Activated naive CD4-positive, alpha-beta T cell treated with anti-CD3 and anti-CD28 coated beads for 36 hours (primary cell): Measurements from ENCODE around the gene IL6R. TPM values are rescaled to one million over a fixed set of nuclear protein-coding genes. Genes with fewer than 3 reads are reported as not detected.

Source experiments
- CTCF ChIA-PET: fragments of 350-600 bp; sonication (Branson Sonifier 250); formaldehyde crosslinking; loops from one replicate; lab custom pipeline; 2021; ENCODE audit warnings: antibody characterized with exemption; lab: Charles Lee
- DNase-seq: peaks from one replicate; pipeline ENCODE4 v3.0.0-alpha.2; 2020
- H3K27ac Mint-ChIP-seq: one replicate; pipeline ENCODE4 v1.8.0; 2021; ENCODE audit warnings: mild to moderate bottlenecking, mixed read lengths
- H3K27me3 Mint-ChIP-seq: one replicate; pipeline ENCODE4 v1.8.0; 2021; ENCODE audit warnings: low read depth, mixed read lengths
- H3K36me3 Mint-ChIP-seq: one replicate; pipeline ENCODE4 v1.8.0; 2021; ENCODE audit warnings: low read depth, mixed read lengths
- H3K4me1 Mint-ChIP-seq: one replicate; pipeline ENCODE4 v1.8.0; 2021; ENCODE audit warnings: low read depth, mixed read lengths
- H3K4me3 Mint-ChIP-seq: one replicate; pipeline ENCODE4 v1.8.0; 2021; ENCODE audit warnings: mild to moderate bottlenecking, moderate library complexity, mixed read lengths
- H3K9me3 Mint-ChIP-seq: one replicate; pipeline ENCODE4 v1.8.0; 2021; ENCODE audit warnings: mixed read lengths
- intact Hi-C: fragments of 100-400 bp; cut with micrococcal nuclease; formaldehyde crosslinking; loops from one replicate; pipeline ENCODE4 v1.15.1; 2023
- total RNA-seq, 2 experiments: library from RNA; stranded (reverse); gene quantifications; one replicate each; pipeline ENCODE4 v1.2.3, GENCODE V29; 2021

IL6R gene
- total RNA-seq, 2 experiments from 2014 or later: 17.3 to 25.9 TPM

DNA sequence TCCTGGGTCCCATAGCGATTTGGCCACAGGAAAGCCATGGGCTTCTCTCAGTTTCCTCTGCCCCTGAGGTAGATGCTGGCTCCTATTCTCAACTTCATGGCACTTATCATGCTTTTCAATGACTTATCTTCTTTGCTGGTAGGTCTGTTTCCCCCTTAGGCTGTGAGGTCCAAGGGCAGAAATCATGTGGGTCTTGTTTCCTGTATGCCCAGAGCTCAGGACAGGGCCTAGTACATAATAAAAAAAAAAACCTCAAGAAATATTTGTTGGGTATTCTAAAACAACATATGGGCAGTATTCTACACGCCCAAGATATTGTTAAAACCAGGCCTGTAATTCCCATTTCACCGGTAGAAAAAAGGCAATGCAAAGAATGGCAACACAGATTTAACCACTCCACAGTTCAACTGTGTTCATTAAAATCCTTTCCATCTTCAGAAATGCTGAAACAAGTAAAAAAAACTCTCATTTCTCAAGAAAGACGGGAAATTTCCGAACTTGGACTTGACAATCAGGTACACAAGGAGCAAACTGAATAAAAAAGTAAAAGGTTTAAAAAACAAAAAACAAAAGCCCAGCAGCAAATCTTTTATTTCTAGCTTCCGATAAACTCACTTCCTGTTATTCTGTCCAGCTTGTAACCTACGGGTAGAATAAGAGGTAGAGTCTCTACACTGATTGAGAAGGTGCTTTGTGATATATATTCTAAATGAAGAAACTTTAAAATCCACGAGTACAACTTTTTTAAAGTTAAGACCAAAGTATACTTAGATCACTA is 90.5 kb downstream of the IL6R start:
- Mint-ChIP-seq H3K27me3 (peaks cover 15% of the 10 kb centered on the region), H3K27ac (no peak overlapping the region), H3K9me3 (no peaks in the 10 kb centered on the region), H3K4me3 (no peak overlapping the region), H3K4me1 (peaks cover 51% of the 10 kb centered on the region), H3K36me3 (no peaks in the 10 kb centered on the region)
- intact Hi-C loops: loop anchor here (10.0 kb wide), 1 partner anchor 259 kb away; no protein-coding TSS in a partner anchor
- CTCF ChIA-PET: interaction anchor here (0.6 to 3.1 kb wide), 4 partner anchors 16 to 161 kb away, joined by 3 to 11 read pairs (median 4); no protein-coding TSS in a partner anchor
- no peak for DNase-seq

DNA sequence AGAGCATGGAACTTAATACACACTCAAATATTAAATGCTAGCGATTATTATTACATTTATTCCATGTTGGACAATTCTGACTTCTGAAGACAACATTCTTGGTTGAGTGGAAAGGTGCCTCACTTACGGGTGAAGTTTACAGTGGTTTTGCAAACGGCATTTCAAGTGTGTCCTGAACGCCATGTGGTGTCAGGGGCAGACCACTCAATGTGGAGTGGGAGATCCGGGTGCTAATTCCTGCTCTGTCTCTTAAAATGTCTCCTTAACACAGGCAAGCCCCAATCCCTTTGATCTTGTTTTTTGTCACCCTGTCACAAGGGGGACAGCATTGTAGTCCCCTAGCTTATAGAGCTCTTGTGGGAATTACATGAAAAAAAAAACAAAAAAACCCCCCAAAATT is 91.2 kb downstream of the IL6R start:
- Mint-ChIP-seq H3K27ac (peak overlapping the region; percentile 54), H3K4me3 (no peak overlapping the region), H3K27me3 (peaks cover 21% of the 10 kb centered on the region), H3K4me1 (peaks cover 52% of the 10 kb centered on the region), H3K9me3 (no peaks in the 10 kb centered on the region), H3K36me3 (no peaks in the 10 kb centered on the region)
- intact Hi-C loops: loop anchor here (10.0 kb wide), 1 partner anchor 258 kb away; no protein-coding TSS in a partner anchor
- CTCF ChIA-PET: interaction anchor here (0.8 to 3.1 kb wide), 3 partner anchors 17 to 161 kb away, joined by 3 to 11 read pairs (median 5); no protein-coding TSS in a partner anchor
- DNase-seq: no peak

DNA sequence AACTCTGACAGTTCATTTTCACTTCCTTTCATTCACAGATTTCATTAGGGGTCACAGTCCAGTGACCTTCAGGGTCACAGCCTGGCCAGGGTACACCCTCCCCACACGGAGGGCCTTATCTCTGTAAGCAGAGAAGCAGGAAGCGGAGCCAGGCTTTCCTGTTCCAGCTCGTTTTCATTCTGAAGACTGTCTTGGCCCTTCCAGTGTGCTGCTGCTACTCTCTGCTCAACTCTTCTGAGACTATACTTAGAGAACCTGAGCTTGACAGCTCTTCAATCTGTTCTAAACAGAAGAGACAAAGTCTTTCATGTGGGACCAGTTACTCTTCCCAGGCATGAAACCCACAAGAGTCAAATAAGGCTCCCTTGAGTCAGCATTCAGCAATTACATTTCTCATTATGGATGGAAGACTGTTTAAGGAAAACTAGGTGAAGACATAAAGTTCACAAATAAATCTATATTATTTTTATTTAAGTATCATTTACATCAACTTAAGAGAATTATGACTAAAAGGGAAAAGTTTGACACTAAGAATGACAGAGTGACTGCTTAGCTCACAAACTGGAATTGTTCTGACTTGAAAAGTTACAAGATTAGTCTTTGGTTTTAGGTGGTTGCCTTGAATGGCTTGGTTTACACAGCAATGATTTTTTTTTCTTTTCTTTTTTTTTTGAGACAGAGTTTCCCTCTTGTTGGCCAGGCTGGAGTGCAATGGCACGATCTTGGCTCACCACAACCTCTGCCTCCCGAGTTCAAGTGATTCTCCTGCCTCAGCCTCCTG is 92.1 kb downstream of the IL6R start:
- Mint-ChIP-seq H3K27ac (peak overlapping the region; percentile 92), H3K9me3 (no peaks in the 10 kb centered on the region), H3K4me1 (peaks cover 52% of the 10 kb centered on the region), H3K27me3 (peaks cover 19% of the 10 kb centered on the region), H3K4me3 (peak overlapping the region; percentile 54), H3K36me3 (no peaks in the 10 kb centered on the region)
- peak; percentile 62 for DNase-seq
- CTCF ChIA-PET: interaction anchor here (0.7 to 3.1 kb wide), 4 partner anchors 14 to 376 kb away, joined by 4 to 11 read pairs (median 4); no protein-coding TSS in a partner anchor
- intact Hi-C loops: loop anchor here (10.0 kb wide), 1 partner anchor 258 kb away; no protein-coding TSS in a partner anchor

DNA sequence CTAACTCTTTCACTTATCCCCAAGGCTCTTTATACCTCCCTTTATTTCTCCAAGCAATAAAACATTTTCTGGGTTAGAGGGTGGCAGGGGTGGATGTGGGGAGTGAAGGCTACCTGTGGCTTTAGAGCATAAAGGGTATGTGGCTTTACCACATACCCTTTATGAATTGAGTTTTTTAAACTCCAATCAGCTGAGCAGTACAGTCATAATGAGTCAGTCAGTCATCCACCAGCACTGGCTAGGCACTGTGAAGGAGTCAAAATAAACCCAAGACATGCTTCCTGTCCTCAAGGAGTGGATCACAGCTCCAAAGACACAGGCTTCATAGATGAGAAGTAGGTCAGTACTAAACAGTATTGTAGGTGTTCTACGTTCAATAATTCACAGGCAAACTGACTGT is 94.3 kb downstream of the IL6R start:
- no peak overlapping the region for H3K4me3 Mint-ChIP-seq
- H3K27me3 Mint-ChIP-seq: peaks cover 35% of the 10 kb centered on the region
- CTCF ChIA-PET: no interaction called here
- no peaks in the 10 kb centered on the region for H3K36me3 Mint-ChIP-seq
- intact Hi-C loops: loop anchor here (1.0 to 10.0 kb wide), 3 partner anchors 37 to 255 kb away; no protein-coding TSS in a partner anchor
- no peaks in the 10 kb centered on the region for H3K9me3 Mint-ChIP-seq
- H3K27ac Mint-ChIP-seq: no peak overlapping the region
- peaks cover 40% of the 10 kb centered on the region for H3K4me1 Mint-ChIP-seq
- peak; percentile 38 for DNase-seq

DNA sequence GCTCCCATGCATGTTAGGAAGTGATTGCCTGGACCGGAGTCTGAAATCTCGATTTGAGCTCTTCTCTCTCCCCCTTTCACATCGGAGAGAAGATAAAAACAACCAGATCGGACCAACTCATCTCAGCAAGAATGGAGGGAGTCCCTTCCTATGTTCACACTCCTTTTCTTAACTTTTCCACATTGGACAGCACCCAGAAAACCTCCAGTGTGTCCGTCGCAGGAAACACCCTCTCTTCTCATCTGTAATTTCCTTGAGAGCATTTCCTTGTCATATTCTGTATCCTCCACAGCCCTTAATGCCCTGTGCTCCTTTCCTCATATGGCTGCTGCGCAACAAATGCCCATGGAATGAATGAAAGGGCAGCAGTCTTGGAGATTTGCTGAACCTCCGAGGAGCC is 95.4 kb downstream of the IL6R start:
- H3K4me1 Mint-ChIP-seq: peaks cover 39% of the 10 kb centered on the region
- CTCF ChIA-PET: interaction anchor here (0.6 kb wide), 1 partner anchor 21 kb away, joined by 3 read pairs; no protein-coding TSS in a partner anchor
- no peaks in the 10 kb centered on the region for H3K9me3 Mint-ChIP-seq
- peaks cover 43% of the 10 kb centered on the region for H3K27me3 Mint-ChIP-seq
- no peak for DNase-seq
- H3K4me3 Mint-ChIP-seq: no peak overlapping the region
- intact Hi-C loops: no loop called here
- no peak overlapping the region for H3K27ac Mint-ChIP-seq
- no peaks in the 10 kb centered on the region for H3K36me3 Mint-ChIP-seq

DNA sequence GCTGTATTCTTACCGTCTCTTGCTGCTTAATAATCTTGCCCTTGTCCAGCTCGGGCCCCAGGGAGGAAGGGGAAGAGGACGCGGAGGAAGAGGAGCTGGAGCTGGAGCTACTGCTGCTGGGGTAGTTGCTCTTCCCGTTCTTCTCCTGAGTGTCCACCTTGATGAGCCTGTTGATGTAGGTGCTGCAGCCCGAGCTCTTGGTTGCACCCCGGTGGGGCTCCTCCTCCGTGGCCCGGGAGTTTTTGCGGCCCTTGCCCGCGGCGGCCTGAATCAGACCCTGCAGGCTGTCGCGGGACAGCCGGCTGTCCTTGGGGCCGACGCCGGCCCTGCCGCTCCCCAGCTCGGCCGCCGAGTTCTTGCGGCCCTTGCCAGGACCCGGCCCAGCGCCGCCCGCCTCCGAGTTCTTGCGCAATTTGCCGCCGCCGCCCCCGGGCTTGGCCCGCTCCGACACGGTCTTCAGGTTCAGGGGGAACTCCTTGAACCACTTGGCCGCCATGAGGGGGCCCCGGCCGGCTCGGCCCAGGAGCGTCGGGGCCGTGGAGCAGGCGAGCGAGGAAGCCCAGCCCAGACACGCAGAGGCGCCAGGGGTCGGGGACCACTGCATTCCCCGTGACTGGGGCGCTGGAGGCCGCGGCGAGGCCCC is 96.4 kb downstream of the IL6R start:
- Mint-ChIP-seq H3K27me3 (peaks cover 49% of the 10 kb centered on the region), H3K4me3 (peak overlapping the region; percentile 30), H3K9me3 (no peaks in the 10 kb centered on the region), H3K36me3 (no peaks in the 10 kb centered on the region), H3K4me1 (peaks cover 31% of the 10 kb centered on the region), H3K27ac (no peak overlapping the region)
- CTCF ChIA-PET: no interaction called here
- intact Hi-C loops: no loop called here
- no peak for DNase-seq

DNA sequence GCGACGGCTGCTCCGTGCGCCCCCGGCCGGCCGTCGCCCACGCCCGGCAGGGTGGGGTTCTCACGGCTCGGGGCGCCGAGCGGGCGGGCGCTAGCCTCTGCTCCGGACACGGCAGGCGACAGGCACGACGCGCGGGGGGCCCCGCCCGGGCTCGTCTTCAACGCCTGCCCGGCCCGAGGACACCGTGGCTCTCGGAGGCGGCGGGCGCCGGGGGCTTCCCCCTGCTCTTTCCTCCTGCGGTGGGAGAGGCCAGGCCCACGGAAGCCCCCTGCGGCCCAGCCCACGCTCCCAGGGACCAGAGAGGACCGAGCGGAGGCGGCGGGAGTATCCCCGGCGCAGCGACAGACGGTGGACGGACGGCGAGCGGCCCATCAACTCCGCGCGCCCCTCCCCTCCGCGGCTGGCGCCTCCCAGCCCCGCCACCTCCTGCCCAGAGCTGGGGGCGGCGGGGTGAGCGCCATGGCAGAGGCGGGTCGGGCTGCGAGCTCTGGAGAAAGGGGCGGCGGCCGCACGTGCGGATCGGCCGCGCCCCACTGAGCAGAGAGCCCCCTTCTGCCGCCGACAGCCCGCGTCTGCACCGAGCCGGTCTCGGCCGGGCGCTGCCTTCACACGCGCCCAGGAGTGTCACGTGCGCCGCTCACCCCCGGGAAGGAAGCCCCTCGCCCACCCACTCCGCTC is 97.1 kb downstream of the IL6R start, which contains the start of the genes SHE and TDRD10:
Gene SHE (minus strand): TSS at position 347 of the 678 bp plus-strand sequence. CDS start 386 bp downstream, outside the sequence.
Gene TDRD10 (plus strand): TSS at position 154 of the 678 bp plus-strand sequence. CDS start 4,685 bp downstream, outside the sequence.
- intact Hi-C loops: no loop called here
- peaks cover 49% of the 10 kb centered on the region for H3K27me3 Mint-ChIP-seq
- H3K9me3 Mint-ChIP-seq: no peaks in the 10 kb centered on the region
- DNase-seq: no peak
- no peak within 1 kb of the TSS for H3K27ac Mint-ChIP-seq
- H3K4me3 Mint-ChIP-seq: peak within 1 kb of the TSS; percentile 38
- no peaks in the 10 kb centered on the region for H3K36me3 Mint-ChIP-seq
- H3K4me1 Mint-ChIP-seq: peaks cover 25% of the 10 kb centered on the region
- CTCF ChIA-PET: no interaction called here

- no peak overlapping the region for H3K27ac Mint-ChIP-seq
- no peak for DNase-seq
These were observed 97.6 kb downstream of the IL6R start for GRCh38 chr1:154502744-154503115.

DNA sequence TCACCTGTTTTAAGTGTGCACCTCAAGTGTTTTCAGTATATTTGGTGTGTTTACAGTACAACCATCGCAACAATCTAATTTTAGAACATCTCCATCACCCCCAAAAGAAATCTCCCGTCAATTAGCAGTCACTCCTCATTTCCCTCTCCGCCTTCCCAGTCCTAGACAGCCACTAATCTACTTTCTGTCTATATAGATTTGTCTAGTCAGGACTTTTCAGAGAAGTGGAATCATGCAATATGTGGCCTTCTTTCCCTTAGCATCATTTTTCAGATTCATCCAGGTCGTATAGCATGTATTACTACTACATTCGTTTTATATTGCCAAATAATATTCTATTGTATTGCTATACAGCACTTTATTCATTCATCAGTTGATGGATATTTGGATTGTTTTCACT is 98.8 kb downstream of the IL6R start:
- Mint-ChIP-seq H3K27ac (no peak overlapping the region), H3K27me3 (peaks cover 61% of the 10 kb centered on the region), H3K4me3 (no peak overlapping the region), H3K4me1 (peaks cover 15% of the 10 kb centered on the region), H3K36me3 (no peaks in the 10 kb centered on the region), H3K9me3 (no peaks in the 10 kb centered on the region)
- CTCF ChIA-PET: no interaction called here
- intact Hi-C loops: no loop called here
- DNase-seq: no peak

More at GRCh38 chr1:154502744-154503115, 97.6 kb downstream of the IL6R start:
- intact Hi-C loops: no loop called here
- CTCF ChIA-PET: no interaction called here
- Mint-ChIP-seq H3K4me1 (peaks cover 21% of the 10 kb centered on the region), H3K27me3 (peaks cover 54% of the 10 kb centered on the region), H3K9me3 (no peaks in the 10 kb centered on the region), H3K36me3 (no peaks in the 10 kb centered on the region), H3K4me3 (peak overlapping the region; percentile 38)

DNA sequence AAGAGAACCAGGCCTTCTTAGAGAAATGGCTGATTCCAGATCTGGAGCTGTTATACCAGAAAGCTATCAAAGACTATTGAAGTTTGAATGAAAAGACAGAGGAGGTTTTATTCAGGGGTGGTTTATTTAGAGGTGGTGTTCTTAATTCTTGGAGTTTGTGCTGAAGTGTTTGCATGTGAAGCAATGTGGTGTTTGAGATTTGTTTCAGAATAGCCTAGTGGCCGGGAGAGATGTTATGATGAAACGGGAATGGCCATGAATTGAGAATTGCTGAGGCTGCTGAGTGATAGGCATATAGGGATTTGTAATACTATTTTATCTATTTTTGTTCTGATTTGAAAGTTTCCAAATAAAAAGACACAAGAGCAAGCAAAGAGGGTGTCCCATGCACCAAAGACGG is 107.6 kb downstream of the IL6R start:
- Mint-ChIP-seq H3K27ac (no peak overlapping the region), H3K9me3 (no peaks in the 10 kb centered on the region), H3K36me3 (no peaks in the 10 kb centered on the region), H3K27me3 (peaks cover 6% of the 10 kb centered on the region), H3K4me1 (no peaks in the 10 kb centered on the region), H3K4me3 (no peak overlapping the region)
- intact Hi-C loops: no loop called here
- CTCF ChIA-PET: interaction anchor here (0.7 kb wide), 1 partner anchor 18 kb away, joined by 3 read pairs; no protein-coding TSS in a partner anchor
- DNase-seq: no peak

GRCh38 chr1:154514066-154514553 is 109.0 kb downstream of the IL6R start:
- DNase-seq: no peak
- Mint-ChIP-seq H3K4me1 (no peaks in the 10 kb centered on the region), H3K27ac (no peak overlapping the region), H3K9me3 (no peaks in the 10 kb centered on the region), H3K27me3 (no peaks in the 10 kb centered on the region), H3K36me3 (no peaks in the 10 kb centered on the region), H3K4me3 (no peak overlapping the region)
- intact Hi-C loops: no loop called here
- CTCF ChIA-PET: no interaction called here
